HepG2 (cell line): ENCODE data around the gene KCTD19. TPM values are rescaled to one million over a fixed set of nuclear protein-coding genes. Genes with fewer than 3 reads are reported as not detected.

Experiments used
- ATAC-seq: fragments of 200-7000 bp; cut with Tn5 transposase; 3 replicates; pipeline ENCODE4 v1.9.1; 2020; ENCODE audit warnings: mild to moderate bottlenecking, moderate library complexity
- BruUV-seq: library from RNA; stranded (reverse); fragments of 400-500 nt; replicated peaks from 2 replicates; lab custom pipeline; 2021; lab: Mats Ljungman, UMichigan
- CTCF ChIA-PET: fragments of 300-600 bp; formaldehyde crosslinking; extraction: SDS; loops from one replicate; lab custom pipeline; 2021; ENCODE audit warnings: low total read pairs, inconsistent platforms, low intra/inter-chr PET ratio; lab: Yijun Ruan, JAX
- POLR2A ChIA-PET: fragments of 350-600 bp; sonication (Branson Sonifier 250); formaldehyde crosslinking; loops from one replicate; lab custom pipeline; 2020; ENCODE audit warnings: antibody characterized with exemption, inconsistent platforms; lab: Yijun Ruan, JAX
- DNase-seq: peaks from one replicate; pipeline ENCODE4 v3.0.0-alpha.2; 2015; ENCODE audit warnings: low spot score
- FAIRE-seq: peaks from 3 replicates; lab custom pipeline; 2011; peaks lifted over from hg19 to GRCh38; lab: Jason Lieb, UNC
- H2AFZ ChIP-seq: one replicate; pipeline ENCODE4 v1.6.1; 2011; ENCODE audit warnings: low read length, inconsistent platforms
- H3K27ac ChIP-seq: fragments of 300-600 bp; 3 replicates; pipeline ENCODE4 v1.8.0; 2011; ENCODE audit warnings: mixed run types, mild to moderate bottlenecking, mixed read lengths, low read length, inconsistent platforms; ENCODE audit not compliant: insufficient read depth; ENCODE audit errors: extremely low read length
- H3K27me3 ChIP-seq, 2 experiments: fragments of 200-600 bp in 1 of 2; 2 replicates in 1 of 2; 3 replicates in 1 of 2; pipeline versions ENCODE4 v1.6.0 to v1.8.0; 2011; ENCODE audit warnings: low read length in 2 of 2, mild to moderate bottlenecking in 2 of 2, moderate library complexity in 2 of 2, inconsistent platforms in 1 of 2; ENCODE audit not compliant: insufficient read depth in 2 of 2, control insufficient read depth in 1 of 2
- H3K36me3 ChIP-seq, 2 experiments: fragments of 200-600 bp in 1 of 2; replicated peaks in 1 of 2; 2 replicates in 1 of 2; 3 replicates in 1 of 2; pipeline versions ENCODE4 v1.5.1 to v1.8.0; 2011; ENCODE audit warnings: low read length in 2 of 2, inconsistent platforms in 1 of 2; ENCODE audit not compliant: insufficient read depth in 2 of 2, control insufficient read depth in 1 of 2
- H3K4me1 ChIP-seq: 2 replicates; pipeline ENCODE4 v1.5.1; 2012; ENCODE audit warnings: low read length, inconsistent platforms; ENCODE audit not compliant: insufficient read depth
- H3K4me2 ChIP-seq: 2 replicates; pipeline ENCODE4 v1.6.0; 2011; ENCODE audit warnings: low read depth, low read length, inconsistent platforms
- H3K4me3 ChIP-seq, 3 experiments: fragments of 200-600 bp in 1 of 3; sonication (generic), shearing (Covaris generic) in 1 of 3; replicated peaks in 1 of 3; 2 replicates each; pipeline ENCODE4 v1.5.1; 2011 to 2016; ENCODE audit warnings: low read length in 3 of 3, inconsistent platforms in 2 of 3, low read depth in 2 of 3, mild to moderate bottlenecking in 2 of 3, control low read depth in 1 of 3, mixed read lengths in 1 of 3; ENCODE audit not compliant: insufficient read depth in 1 of 3
- H3K79me2 ChIP-seq: one replicate; pipeline ENCODE4 v1.6.1; 2011; ENCODE audit warnings: low read length, inconsistent platforms; ENCODE audit not compliant: insufficient read depth
- H3K9ac ChIP-seq: 2 replicates; pipeline ENCODE4 v1.6.0; 2011; ENCODE audit warnings: mild to moderate bottlenecking, low read depth, low read length, inconsistent platforms; ENCODE audit not compliant: insufficient read depth
- H3K9me3 ChIP-seq: 2 replicates; pipeline ENCODE4 v1.5.1; 2012; ENCODE audit warnings: mild to moderate bottlenecking, low read length
- H4K20me1 ChIP-seq: 2 replicates; pipeline ENCODE4 v1.6.0; 2011; ENCODE audit warnings: inconsistent platforms, mild to moderate bottlenecking, low read length, moderate library complexity; ENCODE audit not compliant: insufficient read depth
- BCLAF1 ChIP-seq: fragments of 450-650 bp; IDR thresholded peaks from 2 replicates; pipeline ENCODE4 v1.6.1; 2017; ENCODE audit warnings: mild to moderate bottlenecking
- BORCS8-MEF2B ChIP-seq: sonication (generic); formaldehyde crosslinking; IDR thresholded peaks from 2 replicates; pipeline ENCODE4 v1.8.0; 2022; ENCODE audit warnings: mild to moderate bottlenecking, missing genetic modification reagents
- CSRNP1 ChIP-seq: sonication (generic); formaldehyde crosslinking; IDR thresholded peaks from 2 replicates; pipeline ENCODE4 v1.8.1; 2023; ENCODE audit warnings: mild to moderate bottlenecking, missing genetic modification reagents
- GABPA ChIP-seq, 2 experiments: IDR thresholded peaks; 2 replicates each; pipeline ENCODE4 v1.6.1; 2011 to 2016; ENCODE audit warnings: low read depth in 2 of 2, low read length in 1 of 2, missing biosample characterization in 1 of 2, missing genetic modification characterization in 1 of 2
- GMEB2 ChIP-seq: IDR thresholded peaks from 2 replicates; pipeline ENCODE4 v1.6.1; 2016; ENCODE audit warnings: missing biosample characterization, missing genetic modification reagents, low read depth
- MBNL3 ChIP-seq: fragments of 250-450 bp; sonication (Bioruptor Pico); conservative IDR thresholded peaks from 2 replicates; pipeline ENCODE4 v1.8.0; 2022; ENCODE audit warnings: mild to moderate bottlenecking, inconsistent platforms
- MXI1 ChIP-seq: IDR thresholded peaks from 3 replicates; pipeline ENCODE4 v1.6.1; 2012; ENCODE audit warnings: low read depth, low read length, inconsistent platforms, borderline replicate concordance
- NFIB ChIP-seq: sonication (generic); formaldehyde crosslinking; IDR thresholded peaks from 2 replicates; pipeline ENCODE4 v1.9.0; 2021; ENCODE audit warnings: missing genetic modification reagents, mild to moderate bottlenecking, borderline replicate concordance
- SMAD3 ChIP-seq: sonication (generic); formaldehyde crosslinking; IDR thresholded peaks from 2 replicates; pipeline ENCODE4 v1.4.0; 2020; ENCODE audit warnings: missing genetic modification reagents
- WGBS: methylation state at CpG from one replicate; pipeline ENCODE4 v1.1.6; 2017; ENCODE audit warnings: low lambda C conversion rate; 5-methylcytosine and 5-hydroxymethylcytosine counted together
- in situ Hi-C: cut with HindIII; loops from 2 replicates; pipeline ENCODE4 v1.10.0; 2017; ENCODE audit warnings: low pct_unique_long_range_greater_than_20kb; ENCODE audit not compliant: extremely low pct_ligation_motif_present
- intact Hi-C: fragments of 100-400 bp; cut with micrococcal nuclease; formaldehyde crosslinking; loops from one replicate; pipeline ENCODE4 v1.10.0; 2022; ENCODE audit not compliant: unreplicated experiment
- polyA plus RNA-seq, 8 experiments: library from polyadenylated mRNA; depleted of rRNA in 3 of 8; stranded (reverse) in 7 of 8; unstranded in 1 of 8; fragments of >200 nt; fragmentation: Illumina TruSeq in 4 of 8; extraction: Trizol in 4 of 8; gene quantifications; 2 replicates each; pipeline versions ENCODE4 v1.2.1 to v1.2.3, GENCODE V29; 2011 to 2016; ENCODE audit warnings: low read depth in 4 of 8, missing spikeins in 1 of 8, mixed read lengths in 1 of 8; ENCODE audit not compliant: insufficient read depth in 1 of 8
- total RNA-seq, 5 experiments: library from RNA; depleted of rRNA; stranded (reverse); fragments of >200 nt; fragmentation: Illumina TruSeq; extraction: Trizol; gene quantifications; 2 replicates each; pipeline ENCODE4 v1.2.3, GENCODE V29; 2016; ENCODE audit warnings: low read depth in 1 of 5

The KCTD19 gene
- total and polyA plus RNA-seq, 2 of the 13 experiments (the other 11 are each of a cell fraction or from before 2014, with no cell fraction given): not detected

- TF ChIP-seq BORCS8-MEF2B (CRISPR knock-in tag): no peak
- no peak for TF ChIP-seq BCLAF1
- TF ChIP-seq MXI1: no peak
- TF ChIP-seq, all 625 proteins: peak for 0
- H2AFZ ChIP-seq: no peak overlapping the region
Measured at GRCh38 chr16:67301080-67301782, 25.3 kb downstream of the KCTD19 start.

GRCh38 chr16:67299269-67299668 is 27.3 kb downstream of the KCTD19 start:
- H3K9me3 ChIP-seq: no peaks in the 10 kb centered on the region
- H3K4me3 ChIP-seq: no peak overlapping the region
- H3K9ac ChIP-seq: no peak overlapping the region
- no peaks in the 10 kb centered on the region for H3K36me3 ChIP-seq
- FAIRE-seq (no peak), DNase-seq (no peak), ATAC-seq (no peak)
- H3K4me1 ChIP-seq: no peaks in the 10 kb centered on the region
- no peaks in the 10 kb centered on the region for H4K20me1 ChIP-seq
- H3K79me2 ChIP-seq: no peaks in the 10 kb centered on the region
- peaks cover 4 to 53% of the 10 kb centered on the region in 2 experiments; a peak in 4 of 5 replicates for H3K27me3 ChIP-seq
- intact Hi-C loops: no loop called here
- no peak overlapping the region for H2AFZ ChIP-seq
- ChIA-PET POLR2A (no interaction called here), CTCF (no interaction called here)
- no peak overlapping the region for H3K4me2 ChIP-seq
- no TSS peak for BruUV-seq
- in situ Hi-C loops: no loop called here
- WGBS: 23% methylated on average over 6 of the region's 15 CpGs
- H3K27ac ChIP-seq: no peak overlapping the region
- TF ChIP-seq GMEB2 (no peak), MBNL3 (CRISPR knock-in tag) (no peak), CSRNP1 (CRISPR knock-in tag) (no peak), NFIB (CRISPR knock-in tag) (no peak), SMAD3 (CRISPR knock-in tag) (no peak), GABPA (IDR thresholded peaks at IDR 0.05; ENCODE audit: low read depth, low read length) (no peak), GABPA (CRISPR knock-in tag; IDR thresholded peaks at IDR 0.05; ENCODE audit: low read depth) (no peak)

More at GRCh38 chr16:67301080-67301782, 25.3 kb downstream of the KCTD19 start:
- intact Hi-C loops: no loop called here
- BruUV-seq: no TSS peak
- no peaks in the 10 kb centered on the region for H4K20me1 ChIP-seq
- CTCF ChIA-PET: no interaction called here
- ATAC-seq (no peak), DNase-seq (no peak), FAIRE-seq (no peak)
- H3K79me2 ChIP-seq: no peaks in the 10 kb centered on the region
- H3K27me3 ChIP-seq: peaks cover 4 to 41% of the 10 kb centered on the region in 2 experiments; a peak in 4 of 5 replicates
- H3K4me2 ChIP-seq: no peak overlapping the region
- no peaks in the 10 kb centered on the region for H3K36me3 ChIP-seq
- no peaks in the 10 kb centered on the region for H3K9me3 ChIP-seq
- no peak overlapping the region for H3K4me3 ChIP-seq
- H3K9ac ChIP-seq: no peak overlapping the region
- POLR2A ChIA-PET: no interaction called here
- in situ Hi-C loops: no loop called here
- no peak overlapping the region for H3K27ac ChIP-seq
- no peaks in the 10 kb centered on the region for H3K4me1 ChIP-seq
- WGBS: 7% methylated on average over 9 of the region's 11 CpGs
